PFSK-1 (cell line): ENCODE measurements around the gene SLC25A38.

Experiments
- POLR2AphosphoS5 ChIP-seq: IDR thresholded peaks from 2 replicates; pipeline ENCODE4 v1.6.1; 2012; ENCODE audit warnings: low read depth, mild to moderate bottlenecking, control low read depth, low read length, moderate library complexity
- TAF1 ChIP-seq: IDR thresholded peaks from 2 replicates; pipeline ENCODE4 v1.6.1; 2012; ENCODE audit warnings: low read length, control low read depth, borderline replicate concordance; ENCODE audit not compliant: insufficient read depth

- no peak for TF ChIP-seq TAF1
- no peak for TF ChIP-seq POLR2AphosphoS5
These were observed 55.7 kb downstream of the SLC25A38 start for GRCh38 chr3:39438880-39439279.
